ENCODE measurements around the gene DPP9. TPM values are rescaled to one million over a fixed set of nuclear protein-coding genes. Genes with fewer than 3 reads are reported as not detected.

DPP9 gene
- total and polyA plus RNA-seq, 2 of the 4 experiments (the other 2 are of a cell fraction) = 12.4 to 33.0 TPM

DNA sequence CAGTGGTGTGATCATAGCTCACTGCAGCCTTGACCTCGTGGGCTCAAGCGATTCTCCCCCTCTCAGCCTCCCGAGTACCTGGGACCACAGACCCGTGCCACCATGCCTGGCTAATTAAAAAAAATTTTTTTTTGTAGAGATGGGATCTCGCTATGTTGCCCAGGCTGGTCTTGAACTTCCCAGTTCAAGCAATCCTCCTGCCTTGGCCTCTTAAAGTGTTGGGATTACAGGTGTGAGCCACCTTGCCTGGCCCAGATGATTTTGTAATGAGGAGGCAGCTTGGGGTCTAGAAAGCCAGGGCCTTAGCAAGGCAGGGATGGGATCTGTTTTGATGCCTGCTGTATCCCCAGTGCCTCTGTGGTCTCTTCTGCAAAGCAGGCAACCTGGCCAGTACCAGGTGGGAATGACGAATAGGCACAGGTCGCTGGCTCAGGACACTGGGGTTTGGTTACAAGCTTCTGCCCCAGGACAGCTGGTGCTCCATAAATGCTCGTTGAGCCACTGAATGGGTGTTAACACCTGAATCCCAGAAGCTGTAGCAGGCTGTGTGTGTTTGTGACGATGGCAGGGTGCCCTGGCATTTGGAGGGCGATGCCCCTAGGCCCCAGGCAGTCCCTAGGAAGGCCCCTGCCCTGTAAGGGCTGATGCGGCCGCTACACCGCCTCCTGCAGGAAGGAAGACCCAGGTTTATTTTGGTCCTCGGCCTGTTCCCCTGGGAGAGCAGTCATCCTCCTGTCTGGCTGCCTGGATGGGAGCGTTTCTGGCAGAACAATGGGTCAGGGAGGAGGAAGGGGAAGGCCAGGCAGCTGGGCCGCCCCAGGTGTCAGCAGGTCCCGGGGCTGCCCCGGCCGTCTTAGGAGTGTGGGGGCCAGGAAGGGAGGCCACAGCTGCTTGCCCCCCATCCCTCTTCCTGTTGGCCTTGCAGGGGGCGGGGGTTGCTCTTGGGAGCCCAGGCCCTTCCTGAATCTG is 75.7 kb downstream of the DPP9 start:
- Histone ChIP-seq H3K9me1 (ENCODE audit: insufficient read depth, low read length) (peaks cover 8% of the 10 kb centered on the region; the same call in 1 of the 2 replicates), H4K5ac (ENCODE audit: low read depth, low read length) (no peak overlapping the region), H3K9ac (ENCODE audit: low read depth, low read length) (no peak overlapping the region), H2BK5ac (ENCODE audit: low read depth, low read length, poor library complexity, severe bottlenecking) (no peak overlapping the region), H3K4me3 (ENCODE audit: insufficient read depth, low read depth, low read length) (no peak overlapping the region), H3K4me2 (ENCODE audit: low read depth, low read length) (no peak overlapping the region), H3K79me1 (ENCODE audit: low read depth in 1 of 2, low read length in 2 of 2) (peaks cover 8 to 37% of the 10 kb centered on the region in 2 experiments), H3K36me3 (ENCODE audit: control insufficient read depth, insufficient read depth, low read length) (peaks cover 3% of the 10 kb centered on the region; the same call in 1 of the 2 replicates), H2BK120ac (ENCODE audit: low read depth, low read length) (no peak overlapping the region), H3K4me1 (ENCODE audit: control insufficient read depth, insufficient read depth, low read length) (no peaks in the 10 kb centered on the region), H3K27ac (ENCODE audit: insufficient read depth, low read length) (no peak overlapping the region), H2AFZ (replicated peaks; ENCODE audit: low read length, poor library complexity) (no peak overlapping the region), H2BK15ac (ENCODE audit: low read depth, low read length) (no peak overlapping the region), H2AK9ac (replicated peaks; ENCODE audit: low read depth, low read length, poor library complexity) (peak overlapping the region; percentile 42), H4K91ac (ENCODE audit: insufficient read depth, low read depth, low read length) (no peak overlapping the region), H3K27me3 (ENCODE audit: control insufficient read depth, insufficient read depth, low read length) (no peaks in the 10 kb centered on the region), H4K8ac (ENCODE audit: low read depth in 2 of 2, low read length in 2 of 2) (no peak overlapping the region), H3K4ac (ENCODE audit: low read depth, low read length) (no peak overlapping the region; the same call in 1 of the 2 replicates), H2AK5ac (ENCODE audit: low read depth, low read length) (no peak overlapping the region), H3K56ac (ENCODE audit: extremely low read depth, insufficient read depth, low read length) (no peak overlapping the region), H3K14ac (replicated peaks; ENCODE audit: low read depth, low read length) (no peak overlapping the region), H3K23ac (ENCODE audit: low read depth, low read length) (no peak overlapping the region), H4K20me1 (ENCODE audit: insufficient read depth, low read length) (0 out of 2 replicates have a peak, but pooled peaks cover 4% of the 10 kb centered on the region), H3K18ac (ENCODE audit: low read depth, low read length) (no peak overlapping the region), H3K9me3 (ENCODE audit: control insufficient read depth, insufficient read depth, low read length) (no peaks in the 10 kb centered on the region), H2BK20ac (ENCODE audit: low read depth, low read length) (no peak overlapping the region)
- BruUV-seq (replicated peaks) = no TSS peak
- intact Hi-C loops (cut with micrococcal nuclease) = no loop called here
- in situ Hi-C loops (cut with MboI; ENCODE audit: low sequenced_read_pairs) = no loop called here
- no peak for DNase-seq
- CTCF ChIA-PET = no interaction called here
- dilution Hi-C loops (cut with HindIII; ENCODE audit: low sequenced_read_pairs, unreplicated experiment) = no loop called here
- ATAC-seq (ENCODE audit: low read depth) = no peak
- TF ChIP-seq, protein P1, sequence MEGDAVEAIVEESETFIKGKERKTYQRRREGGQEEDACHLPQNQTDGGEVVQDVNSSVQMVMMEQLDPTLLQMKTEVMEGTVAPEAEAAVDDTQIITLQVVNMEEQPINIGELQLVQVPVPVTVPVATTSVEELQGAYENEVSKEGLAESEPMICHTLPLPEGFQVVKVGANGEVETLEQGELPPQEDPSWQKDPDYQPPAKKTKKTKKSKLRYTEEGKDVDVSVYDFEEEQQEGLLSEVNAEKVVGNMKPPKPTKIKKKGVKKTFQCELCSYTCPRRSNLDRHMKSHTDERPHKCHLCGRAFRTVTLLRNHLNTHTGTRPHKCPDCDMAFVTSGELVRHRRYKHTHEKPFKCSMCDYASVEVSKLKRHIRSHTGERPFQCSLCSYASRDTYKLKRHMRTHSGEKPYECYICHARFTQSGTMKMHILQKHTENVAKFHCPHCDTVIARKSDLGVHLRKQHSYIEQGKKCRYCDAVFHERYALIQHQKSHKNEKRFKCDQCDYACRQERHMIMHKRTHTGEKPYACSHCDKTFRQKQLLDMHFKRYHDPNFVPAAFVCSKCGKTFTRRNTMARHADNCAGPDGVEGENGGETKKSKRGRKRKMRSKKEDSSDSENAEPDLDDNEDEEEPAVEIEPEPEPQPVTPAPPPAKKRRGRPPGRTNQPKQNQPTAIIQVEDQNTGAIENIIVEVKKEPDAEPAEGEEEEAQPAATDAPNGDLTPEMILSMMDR (conservative IDR thresholded peaks at IDR 0.05; ENCODE audit: low read depth, low read length) = no peak
- WGBS, 2 experiments (ENCODE audit: extremely low coverage in 2 of 2, insufficient read length in 1 of 2) = 88% methylated on average over 8 of the region's 20 CpGs; no CpG with 5 or more reads in 1 of the 2 experiments
- POLR2A ChIA-PET (ENCODE audit: unreplicated experiment) = no interaction called here

Measured in IMR-90 (cell line).